HTR-8/SVneo (cell line): ENCODE results near the gene NBPF8.
"Not testable (repeated sequence)": the region's sequence is repeated elsewhere in the genome, so short reads cannot be mapped to it uniquely, and the experiment has no call there.

ENCODE experiments used
- DNase-seq: peaks from one replicate; pipeline ENCODE4 v3.0.0; 2011; ENCODE audit warnings: low spot score, mixed read lengths; ENCODE audit not compliant: insufficient read length
- FAIRE-seq: peaks from 2 replicates; lab custom pipeline; 2011; peaks lifted over from hg19 to GRCh38; lab: Jason Lieb, UNC

Gene NBPF8, protein sequence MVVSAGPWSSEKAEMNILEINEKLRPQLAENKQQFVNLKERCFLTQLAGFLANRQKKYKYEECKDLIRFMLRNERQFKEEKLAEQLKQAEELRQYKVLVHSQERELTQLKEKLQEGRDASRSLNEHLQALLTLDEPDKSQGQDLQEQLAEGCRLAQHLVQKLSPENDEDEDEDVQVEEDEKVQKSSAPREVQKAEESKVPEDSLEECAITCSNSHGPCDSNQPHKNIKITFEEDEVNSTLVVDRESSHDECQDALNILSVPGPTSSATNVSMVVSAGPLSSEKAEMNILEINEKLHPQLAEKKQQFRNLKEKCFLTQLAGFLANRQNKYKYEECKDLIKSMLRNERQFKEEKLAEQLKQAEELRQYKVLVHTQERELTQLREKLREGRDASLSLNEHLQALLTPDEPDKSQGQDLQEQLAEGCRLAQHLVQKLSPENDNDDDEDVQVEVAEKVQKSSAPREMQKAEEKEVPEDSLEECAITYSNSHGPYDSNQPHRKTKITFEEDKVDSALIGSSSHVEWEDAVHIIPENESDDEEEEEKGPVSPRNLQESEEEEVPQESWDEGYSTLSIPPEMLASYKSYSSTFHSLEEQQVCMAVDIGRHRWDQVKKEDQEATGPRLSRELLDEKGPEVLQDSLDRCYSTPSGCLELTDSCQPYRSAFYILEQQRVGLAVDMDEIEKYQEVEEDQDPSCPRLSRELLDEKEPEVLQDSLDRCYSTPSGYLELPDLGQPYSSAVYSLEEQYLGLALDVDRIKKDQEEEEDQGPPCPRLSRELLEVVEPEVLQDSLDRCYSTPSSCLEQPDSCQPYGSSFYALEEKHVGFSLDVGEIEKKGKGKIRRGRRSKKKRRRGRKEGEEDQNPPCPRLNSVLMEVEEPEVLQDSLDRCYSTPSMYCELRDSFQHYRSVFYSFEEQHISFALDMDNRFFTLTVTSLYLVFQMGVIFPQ

DNA sequence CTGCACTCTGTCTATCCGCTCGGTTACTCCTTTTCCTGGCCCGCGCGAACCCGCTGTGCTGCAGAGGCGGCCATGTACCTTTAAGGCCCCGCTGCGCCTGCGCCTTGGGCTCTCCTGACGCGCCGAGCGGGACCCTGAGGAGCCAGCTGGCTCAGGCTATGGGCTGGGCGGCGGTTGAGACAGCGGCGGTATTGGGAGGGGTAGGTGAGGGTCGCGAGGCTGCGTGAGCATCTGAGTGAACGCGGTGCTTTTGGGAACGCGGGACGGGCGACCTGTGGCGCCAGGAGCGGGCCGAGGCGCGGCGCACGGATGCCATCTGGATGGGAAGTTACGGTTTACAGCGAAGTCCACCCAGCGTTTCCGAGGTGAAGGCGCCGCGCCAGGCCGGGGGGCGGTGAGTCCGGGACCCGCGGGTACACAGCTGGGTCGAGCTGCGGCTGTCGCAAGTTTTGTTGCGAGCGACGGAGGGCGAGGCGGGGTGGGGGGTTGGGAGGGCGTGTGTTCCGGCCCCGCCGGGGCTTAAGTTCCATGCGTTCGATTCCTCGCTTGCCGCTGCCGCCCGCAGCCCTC is at the start of gene NBPF8:
TSS of gene NBPF8 (plus strand) at position 125 of the 570 bp plus-strand sequence. CDS start 21,488 bp downstream, outside the sequence.
- not testable (repeated sequence) for FAIRE-seq

DNA sequence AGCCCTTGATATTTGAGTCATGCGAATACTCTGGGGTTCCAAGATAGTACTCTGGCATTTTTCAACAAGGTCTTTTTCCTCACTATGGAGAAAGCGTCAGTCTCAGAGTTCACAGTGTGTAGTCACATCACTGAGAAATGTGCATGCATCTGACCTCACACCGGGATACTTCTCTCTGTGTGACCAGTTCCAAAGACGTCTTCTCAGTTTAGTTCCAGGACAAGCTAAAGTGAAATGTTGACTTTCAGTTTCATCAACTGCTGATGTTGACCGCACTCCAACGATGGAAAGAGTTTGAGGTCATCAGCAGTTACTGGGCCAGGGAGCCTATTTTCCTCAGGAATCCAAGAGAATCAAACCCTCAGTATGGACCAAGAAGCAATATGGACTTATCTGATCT is 47.1 kb upstream of the NBPF8 start:
- DNase-seq, FAIRE-seq: not testable (repeated sequence)

More for the DNA sequence above, at the start of gene NBPF8:
- DNase-seq: not testable (repeated sequence)

DNA sequence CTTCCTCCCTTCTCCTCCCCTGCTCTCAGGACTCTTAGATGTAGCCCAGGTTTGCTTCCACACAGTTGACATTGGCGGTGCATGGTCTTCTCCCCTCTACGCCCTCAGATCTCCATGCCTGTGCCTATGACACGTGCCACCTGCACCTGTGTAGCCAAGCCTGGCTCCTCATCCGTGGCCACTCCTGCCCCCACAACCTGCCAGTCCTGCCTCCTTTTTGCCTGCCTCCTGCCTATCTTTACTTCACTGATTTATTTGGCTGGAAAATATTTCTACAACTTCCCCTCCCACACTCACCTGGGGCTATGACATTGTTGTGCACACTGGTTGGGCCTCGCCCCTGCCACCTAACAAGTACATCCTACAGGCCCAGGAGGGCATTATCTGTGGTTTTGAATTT is 28.2 kb upstream of the NBPF8 start:
- not testable (repeated sequence) for DNase-seq, FAIRE-seq

DNA sequence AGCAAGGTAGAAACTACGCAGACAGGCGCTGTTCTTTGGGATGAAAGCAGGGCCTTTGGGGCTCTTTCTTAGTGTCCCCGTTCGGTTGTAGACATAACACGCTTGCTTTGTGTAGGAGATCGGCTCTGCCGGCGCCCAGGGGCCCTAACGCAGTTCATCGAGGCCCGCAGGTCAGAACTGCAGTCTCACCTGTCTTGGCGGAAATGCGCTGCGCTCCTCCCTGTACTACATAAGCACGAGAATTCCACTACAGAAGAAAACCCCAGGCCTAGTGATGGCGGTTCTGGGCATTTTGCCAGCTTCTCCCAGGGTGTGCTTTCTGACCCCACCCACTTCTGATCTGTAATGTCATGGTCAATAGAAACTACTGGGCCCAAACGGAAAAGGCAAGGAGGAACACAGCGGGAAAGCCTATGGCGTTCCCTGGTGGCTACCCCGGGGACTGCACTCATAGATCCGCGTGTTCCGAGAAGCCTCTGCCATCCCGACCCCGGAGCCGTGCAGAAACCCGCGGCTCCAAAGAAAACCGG is 26.2 kb upstream of the NBPF8 start:
- DNase-seq, FAIRE-seq: not testable (repeated sequence)

DNA sequence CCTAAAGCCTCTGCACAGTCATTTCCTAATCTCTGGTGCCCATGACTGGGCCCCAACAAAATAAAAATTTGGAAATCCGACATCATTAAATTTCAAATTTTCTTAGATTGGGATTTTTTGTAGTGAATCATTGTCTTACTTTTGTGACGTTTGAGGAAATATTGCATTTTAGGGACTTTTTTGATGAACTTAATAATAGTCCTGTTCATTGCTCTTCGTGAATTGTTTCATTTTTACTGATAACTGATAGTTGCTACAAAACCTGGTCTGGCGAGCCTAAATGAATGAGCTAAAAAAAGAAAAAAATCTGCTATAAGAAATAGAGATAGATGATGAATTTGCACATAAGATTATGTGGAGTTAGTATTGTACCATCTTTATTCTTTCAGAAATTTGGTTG is 23.5 kb upstream of the NBPF8 start:
- FAIRE-seq, DNase-seq: not testable (repeated sequence)

DNA sequence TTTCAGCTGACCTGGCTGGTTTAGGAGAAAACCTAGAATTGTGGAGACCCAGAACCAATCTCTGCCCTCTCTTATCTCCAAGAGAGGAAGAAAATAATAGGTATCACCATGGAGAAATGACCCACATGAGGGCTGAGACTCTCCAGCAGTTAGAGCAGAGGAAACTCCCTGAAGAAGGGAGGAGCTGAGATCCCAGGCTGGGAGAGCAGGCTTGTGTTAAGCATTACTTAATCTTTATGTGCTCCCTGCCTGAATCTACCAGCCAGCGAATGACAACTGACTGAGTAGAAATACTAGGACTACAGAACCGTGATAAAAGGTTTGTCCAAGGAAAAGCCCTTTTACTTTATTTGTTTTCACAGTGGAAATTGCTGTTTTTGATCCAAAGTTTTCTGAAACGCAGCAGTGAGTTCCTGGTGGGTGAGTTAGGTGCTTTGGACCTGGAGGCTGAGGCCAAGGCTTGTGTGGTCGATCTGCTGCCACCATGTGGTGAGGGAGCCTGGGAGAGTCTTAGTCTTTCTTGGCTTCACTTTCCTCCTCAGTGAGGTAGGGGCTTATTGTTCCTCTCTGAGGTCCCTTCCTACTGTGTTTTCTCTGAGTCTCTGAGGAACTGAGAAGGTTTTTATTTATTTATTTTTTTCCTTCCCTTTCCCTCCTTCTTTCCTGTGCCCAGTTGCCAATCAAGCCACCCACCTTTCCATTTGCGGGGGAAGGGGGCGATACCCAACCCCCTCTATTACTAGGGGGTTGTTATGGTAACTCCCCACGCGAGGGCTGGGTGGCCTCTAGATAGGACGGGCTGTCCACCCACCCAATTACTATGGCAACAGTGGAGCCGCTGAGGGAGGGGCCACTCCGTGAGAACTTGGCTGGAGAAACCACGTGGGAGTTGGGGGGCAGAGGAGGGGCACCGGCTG is 21.3 kb upstream of the NBPF8 start:
- not testable (repeated sequence) for FAIRE-seq, DNase-seq

DNA sequence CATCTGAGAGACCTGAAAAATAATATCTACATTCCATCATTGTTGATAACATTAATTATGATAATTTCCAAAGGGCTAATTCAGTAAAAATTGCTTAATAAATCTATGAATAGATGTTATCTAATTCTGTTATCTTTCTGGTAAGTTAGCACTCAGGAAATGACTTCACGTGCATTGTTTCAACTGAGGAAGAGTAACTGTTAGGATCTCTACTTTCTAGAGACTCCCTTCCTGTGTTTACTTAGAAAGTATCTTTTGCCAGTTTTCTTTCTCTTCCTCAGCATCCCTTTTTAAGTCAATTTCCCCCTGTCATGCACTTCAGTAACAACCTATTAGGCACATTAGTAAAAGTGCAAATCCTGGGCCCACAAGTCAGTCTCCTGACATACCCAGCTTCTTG is 9.5 kb upstream of the NBPF8 start:
- DNase-seq, FAIRE-seq: not testable (repeated sequence)

DNA sequence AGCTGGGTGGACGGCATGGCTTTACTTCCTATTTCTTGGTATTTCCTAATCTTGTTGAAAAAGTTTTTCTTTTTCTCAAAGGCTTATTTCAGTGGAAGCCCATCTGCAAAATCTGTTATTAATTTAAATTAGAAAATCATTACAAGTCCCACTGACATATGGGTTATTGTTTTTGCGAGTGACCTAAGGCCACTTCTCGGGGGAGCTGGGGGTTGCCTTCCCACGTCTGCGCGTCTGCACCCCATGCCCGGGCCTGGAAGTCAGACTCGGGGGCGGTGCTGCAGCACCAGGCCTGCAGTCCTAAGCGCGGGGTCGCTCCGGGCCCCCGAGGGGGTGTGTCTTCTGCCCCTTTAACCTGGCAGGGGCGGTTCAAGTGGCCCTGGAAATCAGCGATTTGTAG is 384 bp upstream of the NBPF8 start:
- FAIRE-seq, DNase-seq: not testable (repeated sequence)

DNA sequence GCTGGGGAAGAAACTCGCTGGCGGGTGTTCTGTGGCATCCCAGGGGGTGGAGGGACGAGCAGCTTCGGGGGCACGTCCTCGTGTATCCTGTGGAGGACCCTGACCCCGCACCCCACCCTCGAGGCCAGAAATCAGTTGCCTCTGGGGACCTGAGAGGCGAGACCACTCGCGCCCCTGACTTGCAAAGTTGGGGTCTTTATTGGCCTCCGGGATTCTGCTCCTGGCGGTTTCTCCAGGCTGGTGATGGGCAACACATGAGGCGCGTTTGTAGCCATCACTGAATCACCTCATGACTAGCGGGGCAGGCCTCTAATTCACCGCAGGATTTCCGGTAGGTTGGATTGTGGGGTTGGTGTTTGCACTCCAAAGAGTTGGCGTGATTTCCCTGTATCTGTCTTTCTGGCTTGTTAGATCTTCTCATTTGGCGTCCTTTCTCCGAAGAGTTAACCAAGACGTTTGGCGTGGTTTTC is 692 bp downstream of the NBPF8 start:
- FAIRE-seq, DNase-seq: not testable (repeated sequence)

DNA sequence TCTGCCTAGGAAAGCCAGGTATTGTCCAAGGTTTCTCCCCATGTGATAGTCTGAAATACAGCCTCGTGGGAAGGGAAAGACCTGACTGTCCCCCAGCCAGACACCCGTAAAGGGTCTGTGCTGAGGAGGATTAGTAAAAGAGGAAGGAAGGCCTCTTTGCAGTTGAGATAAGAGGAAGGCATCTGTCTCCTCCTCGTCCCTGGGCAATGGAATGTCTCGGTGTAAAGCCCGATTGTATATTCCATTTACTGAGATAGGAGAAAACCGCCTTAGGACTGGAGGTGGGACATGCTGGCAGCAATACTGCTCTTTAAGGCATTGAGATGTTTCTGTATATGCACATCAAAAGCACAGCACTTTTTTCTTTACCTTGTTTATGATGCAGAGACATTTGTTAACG is 10.2 kb downstream of the NBPF8 start:
- DNase-seq, FAIRE-seq: not testable (repeated sequence)

DNA sequence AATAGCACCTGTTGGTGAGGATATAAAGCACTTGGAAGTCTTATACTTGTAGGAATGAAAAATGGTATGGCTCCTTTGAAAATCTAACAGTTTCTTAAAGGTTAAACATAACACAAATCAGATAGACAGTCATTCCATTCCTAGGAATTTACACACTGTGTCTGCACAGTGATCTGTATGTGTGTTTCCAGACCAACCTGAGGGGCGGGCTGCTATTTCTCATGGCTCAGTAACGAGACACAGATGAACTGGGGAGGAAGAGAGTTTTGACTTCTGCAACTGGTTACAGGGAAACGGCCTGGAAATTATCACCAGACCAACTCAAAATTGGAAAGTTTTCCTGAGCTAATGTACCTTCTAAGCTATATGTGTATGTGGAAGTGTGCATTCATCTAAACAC is 16.8 kb downstream of the NBPF8 start:
- not testable (repeated sequence) for FAIRE-seq

DNA sequence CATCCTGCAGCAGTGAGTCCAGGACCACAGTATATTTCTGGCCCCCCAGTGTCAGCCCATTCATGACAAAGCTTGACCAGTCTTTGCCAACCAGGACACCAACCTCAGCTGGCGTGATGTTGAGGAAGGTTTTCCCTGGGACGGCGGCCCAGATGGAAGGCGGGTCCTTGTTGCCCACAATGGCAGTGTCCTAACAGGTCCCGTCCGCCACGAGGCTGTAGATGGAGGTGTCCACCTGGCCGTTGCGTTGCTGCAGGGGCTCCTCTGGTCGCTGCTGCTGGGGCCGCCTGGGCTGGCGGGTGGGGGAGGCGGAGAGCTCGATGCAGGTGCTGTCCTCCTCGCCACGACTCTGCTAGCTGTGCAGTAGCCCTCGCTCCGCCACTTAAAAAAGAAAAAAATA is 19.0 kb downstream of the NBPF8 start:
- not testable (repeated sequence) for DNase-seq, FAIRE-seq

More for the DNA sequence above, 16.8 kb downstream of the NBPF8 start:
- DNase-seq: not testable (repeated sequence)

DNA sequence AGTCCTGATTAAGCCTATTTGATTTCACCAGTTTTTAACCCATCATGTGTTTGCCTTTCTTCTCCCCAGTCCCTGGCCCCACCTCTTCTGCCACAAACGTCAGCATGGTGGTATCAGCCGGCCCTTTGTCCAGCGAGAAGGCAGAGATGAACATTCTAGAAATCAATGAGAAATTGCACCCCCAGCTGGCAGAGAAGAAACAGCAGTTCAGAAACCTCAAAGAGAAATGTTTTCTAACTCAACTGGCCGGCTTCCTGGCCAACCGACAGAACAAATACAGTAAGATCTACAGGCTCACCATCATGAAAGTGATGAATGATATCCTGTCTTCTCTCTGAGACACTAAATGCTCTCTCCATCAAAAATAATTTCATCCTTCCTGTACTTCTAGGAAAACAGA is 34.3 kb downstream of the NBPF8 start:
- not testable (repeated sequence) for FAIRE-seq, DNase-seq
